ENCODE data around the gene RNASEH1. TPM values are rescaled to one million over a fixed set of nuclear protein-coding genes. Genes with fewer than 3 reads are reported as not detected.

Gene RNASEH1
- total and polyA plus RNA-seq, 2 experiments from 2014 or later: 33.2 to 40.7 TPM

DNA sequence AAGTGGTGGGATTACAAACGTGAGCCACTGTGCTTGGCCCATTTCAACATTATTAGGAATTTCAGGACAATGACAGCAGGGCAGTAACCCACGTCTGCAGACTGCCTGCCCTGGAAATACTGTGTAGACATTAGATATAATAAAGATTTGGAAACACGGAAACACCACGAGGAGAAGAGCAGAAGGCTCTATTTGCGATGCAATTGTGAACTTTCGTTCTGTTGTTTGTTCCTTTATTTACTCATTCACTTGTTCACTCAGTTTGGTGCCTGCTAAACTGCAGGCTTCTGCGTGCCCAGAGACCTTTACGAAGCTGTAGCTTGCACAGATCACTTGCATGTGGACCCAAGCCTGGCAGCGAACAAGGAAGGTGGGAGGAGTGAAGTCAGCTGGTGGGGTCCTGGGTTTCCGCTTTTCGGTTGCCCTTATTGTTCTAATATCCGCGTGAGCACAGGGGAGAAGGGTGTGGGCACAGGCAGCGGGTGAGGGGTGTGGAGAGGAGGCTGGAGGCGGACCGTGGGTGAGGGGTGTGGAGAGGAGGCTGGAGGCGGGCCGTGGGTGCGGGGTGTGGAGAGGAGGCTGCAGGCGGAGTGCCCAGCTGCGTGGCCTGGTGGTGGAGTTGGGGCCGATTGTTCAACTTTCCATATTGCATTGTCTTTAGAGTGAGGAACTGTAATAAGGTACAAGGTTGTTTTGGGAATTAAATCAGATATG, 40.2 kb upstream of the RNASEH1 start:
- no peak for ATAC-seq
- no peak for DNase-seq (ENCODE audit: low spot score)
- H3K36me3 Mint-ChIP-seq (ENCODE audit: low read depth): 0 out of 3 replicates have a peak, but pooled peaks cover 2% of the 10 kb centered on the region
- Histone ChIP-seq H4K20me1 (replicated peaks; ENCODE audit: insufficient read depth) (no peaks in the 10 kb centered on the region), H3K4me3 (no peak overlapping the region), H3K9me2 (ENCODE audit: insufficient read depth) (no peaks in the 10 kb centered on the region), H3K4me1 (ENCODE audit: insufficient read depth) (no peaks in the 10 kb centered on the region), H3K79me2 (replicated peaks; ENCODE audit: insufficient read depth) (no peaks in the 10 kb centered on the region), H3F3A (replicated peaks; ENCODE audit: low read depth) (0 out of 2 replicates have a peak, but pooled peaks cover 8% of the 10 kb centered on the region), H3K27ac (ENCODE audit: low read depth) (no peak overlapping the region), H3K36me3 (ENCODE audit: insufficient read depth) (no peaks in the 10 kb centered on the region), H2AFZ (no peak overlapping the region), H3K27me3 (ENCODE audit: insufficient read depth) (no peaks in the 10 kb centered on the region), H3K4me2 (no peak overlapping the region)
- no peak overlapping the region for H3K27ac Mint-ChIP-seq
- no peak for TF ChIP-seq NANOG (IDR thresholded peaks at IDR 0.05; ENCODE audit: borderline replicate concordance)
- TF ChIP-seq POLR2AphosphoS5 (IDR thresholded peaks at IDR 0.05; ENCODE audit: low read depth): no peak
- TF ChIP-seq ZNF331 (CRISPR knock-in tag; IDR thresholded peaks at IDR 0.05; ENCODE audit: low read depth): no peak
- no peak for TF ChIP-seq STAT1 (IDR thresholded peaks at IDR 0.05; ENCODE audit: unreplicated experiment)
- TF ChIP-seq, protein P1, sequence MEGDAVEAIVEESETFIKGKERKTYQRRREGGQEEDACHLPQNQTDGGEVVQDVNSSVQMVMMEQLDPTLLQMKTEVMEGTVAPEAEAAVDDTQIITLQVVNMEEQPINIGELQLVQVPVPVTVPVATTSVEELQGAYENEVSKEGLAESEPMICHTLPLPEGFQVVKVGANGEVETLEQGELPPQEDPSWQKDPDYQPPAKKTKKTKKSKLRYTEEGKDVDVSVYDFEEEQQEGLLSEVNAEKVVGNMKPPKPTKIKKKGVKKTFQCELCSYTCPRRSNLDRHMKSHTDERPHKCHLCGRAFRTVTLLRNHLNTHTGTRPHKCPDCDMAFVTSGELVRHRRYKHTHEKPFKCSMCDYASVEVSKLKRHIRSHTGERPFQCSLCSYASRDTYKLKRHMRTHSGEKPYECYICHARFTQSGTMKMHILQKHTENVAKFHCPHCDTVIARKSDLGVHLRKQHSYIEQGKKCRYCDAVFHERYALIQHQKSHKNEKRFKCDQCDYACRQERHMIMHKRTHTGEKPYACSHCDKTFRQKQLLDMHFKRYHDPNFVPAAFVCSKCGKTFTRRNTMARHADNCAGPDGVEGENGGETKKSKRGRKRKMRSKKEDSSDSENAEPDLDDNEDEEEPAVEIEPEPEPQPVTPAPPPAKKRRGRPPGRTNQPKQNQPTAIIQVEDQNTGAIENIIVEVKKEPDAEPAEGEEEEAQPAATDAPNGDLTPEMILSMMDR (conservative IDR thresholded peaks at IDR 0.05; ENCODE audit: low read depth in 2 of 2): no peak
- TF ChIP-seq, protein P2, sequence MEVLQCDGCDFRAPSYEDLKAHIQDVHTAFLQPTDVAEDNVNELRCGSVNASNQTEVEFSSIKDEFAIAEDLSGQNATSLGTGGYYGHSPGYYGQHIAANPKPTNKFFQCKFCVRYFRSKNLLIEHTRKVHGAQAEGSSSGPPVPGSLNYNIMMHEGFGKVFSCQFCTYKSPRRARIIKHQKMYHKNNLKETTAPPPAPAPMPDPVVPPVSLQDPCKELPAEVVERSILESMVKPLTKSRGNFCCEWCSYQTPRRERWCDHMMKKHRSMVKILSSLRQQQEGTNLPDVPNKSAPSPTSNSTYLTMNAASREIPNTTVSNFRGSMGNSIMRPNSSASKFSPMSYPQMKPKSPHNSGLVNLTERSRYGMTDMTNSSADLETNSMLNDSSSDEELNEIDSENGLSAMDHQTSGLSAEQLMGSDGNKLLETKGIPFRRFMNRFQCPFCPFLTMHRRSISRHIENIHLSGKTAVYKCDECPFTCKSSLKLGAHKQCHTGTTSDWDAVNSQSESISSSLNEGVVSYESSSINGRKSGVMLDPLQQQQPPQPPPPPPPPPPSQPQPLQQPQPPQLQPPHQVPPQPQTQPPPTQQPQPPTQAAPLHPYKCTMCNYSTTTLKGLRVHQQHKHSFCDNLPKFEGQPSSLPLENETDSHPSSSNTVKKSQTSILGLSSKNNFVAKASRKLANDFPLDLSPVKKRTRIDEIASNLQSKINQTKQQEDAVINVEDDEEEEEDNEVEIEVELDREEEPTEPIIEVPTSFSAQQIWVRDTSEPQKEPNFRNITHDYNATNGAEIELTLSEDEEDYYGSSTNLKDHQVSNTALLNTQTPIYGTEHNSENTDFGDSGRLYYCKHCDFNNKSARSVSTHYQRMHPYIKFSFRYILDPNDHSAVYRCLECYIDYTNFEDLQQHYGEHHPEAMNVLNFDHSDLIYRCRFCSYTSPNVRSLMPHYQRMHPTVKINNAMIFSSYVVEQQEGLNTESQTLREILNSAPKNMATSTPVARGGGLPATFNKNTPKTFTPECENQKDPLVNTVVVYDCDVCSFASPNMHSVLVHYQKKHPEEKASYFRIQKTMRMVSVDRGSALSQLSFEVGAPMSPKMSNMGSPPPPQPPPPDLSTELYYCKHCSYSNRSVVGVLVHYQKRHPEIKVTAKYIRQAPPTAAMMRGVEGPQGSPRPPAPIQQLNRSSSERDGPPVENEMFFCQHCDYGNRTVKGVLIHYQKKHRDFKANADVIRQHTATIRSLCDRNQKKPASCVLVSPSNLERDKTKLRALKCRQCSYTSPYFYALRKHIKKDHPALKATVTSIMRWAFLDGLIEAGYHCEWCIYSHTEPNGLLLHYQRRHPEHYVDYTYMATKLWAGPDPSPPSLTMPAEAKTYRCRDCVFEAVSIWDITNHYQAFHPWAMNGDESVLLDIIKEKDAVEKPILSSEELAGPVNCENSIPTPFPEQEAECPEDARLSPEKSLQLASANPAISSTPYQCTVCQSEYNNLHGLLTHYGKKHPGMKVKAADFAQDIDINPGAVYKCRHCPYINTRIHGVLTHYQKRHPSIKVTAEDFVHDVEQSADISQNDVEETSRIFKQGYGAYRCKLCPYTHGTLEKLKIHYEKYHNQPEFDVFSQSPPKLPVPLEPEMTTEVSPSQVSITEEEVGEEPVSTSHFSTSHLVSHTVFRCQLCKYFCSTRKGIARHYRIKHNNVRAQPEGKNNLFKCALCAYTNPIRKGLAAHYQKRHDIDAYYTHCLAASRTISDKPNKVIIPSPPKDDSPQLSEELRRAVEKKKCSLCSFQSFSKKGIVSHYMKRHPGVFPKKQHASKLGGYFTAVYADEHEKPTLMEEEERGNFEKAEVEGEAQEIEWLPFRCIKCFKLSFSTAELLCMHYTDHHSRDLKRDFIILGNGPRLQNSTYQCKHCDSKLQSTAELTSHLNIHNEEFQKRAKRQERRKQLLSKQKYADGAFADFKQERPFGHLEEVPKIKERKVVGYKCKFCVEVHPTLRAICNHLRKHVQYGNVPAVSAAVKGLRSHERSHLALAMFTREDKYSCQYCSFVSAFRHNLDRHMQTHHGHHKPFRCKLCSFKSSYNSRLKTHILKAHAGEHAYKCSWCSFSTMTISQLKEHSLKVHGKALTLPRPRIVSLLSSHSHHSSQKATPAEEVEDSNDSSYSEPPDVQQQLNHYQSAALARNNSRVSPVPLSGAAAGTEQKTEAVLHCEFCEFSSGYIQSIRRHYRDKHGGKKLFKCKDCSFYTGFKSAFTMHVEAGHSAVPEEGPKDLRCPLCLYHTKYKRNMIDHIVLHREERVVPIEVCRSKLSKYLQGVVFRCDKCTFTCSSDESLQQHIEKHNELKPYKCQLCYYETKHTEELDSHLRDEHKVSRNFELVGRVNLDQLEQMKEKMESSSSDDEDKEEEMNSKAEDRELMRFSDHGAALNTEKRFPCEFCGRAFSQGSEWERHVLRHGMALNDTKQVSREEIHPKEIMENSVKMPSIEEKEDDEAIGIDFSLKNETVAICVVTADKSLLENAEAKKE (CRISPR knock-in tag; IDR thresholded peaks at IDR 0.05): no peak
- TF ChIP-seq CREB1 (CRISPR knock-in tag; IDR thresholded peaks at IDR 0.05; ENCODE audit: low read depth): no peak
- no peak for TF ChIP-seq ZNF114 (CRISPR knock-in tag; IDR thresholded peaks at IDR 0.05)
- no peak for TF ChIP-seq EZH2phosphoT487 (IDR thresholded peaks at IDR 0.05; ENCODE audit: unreplicated experiment)
- TF ChIP-seq, protein P3, sequence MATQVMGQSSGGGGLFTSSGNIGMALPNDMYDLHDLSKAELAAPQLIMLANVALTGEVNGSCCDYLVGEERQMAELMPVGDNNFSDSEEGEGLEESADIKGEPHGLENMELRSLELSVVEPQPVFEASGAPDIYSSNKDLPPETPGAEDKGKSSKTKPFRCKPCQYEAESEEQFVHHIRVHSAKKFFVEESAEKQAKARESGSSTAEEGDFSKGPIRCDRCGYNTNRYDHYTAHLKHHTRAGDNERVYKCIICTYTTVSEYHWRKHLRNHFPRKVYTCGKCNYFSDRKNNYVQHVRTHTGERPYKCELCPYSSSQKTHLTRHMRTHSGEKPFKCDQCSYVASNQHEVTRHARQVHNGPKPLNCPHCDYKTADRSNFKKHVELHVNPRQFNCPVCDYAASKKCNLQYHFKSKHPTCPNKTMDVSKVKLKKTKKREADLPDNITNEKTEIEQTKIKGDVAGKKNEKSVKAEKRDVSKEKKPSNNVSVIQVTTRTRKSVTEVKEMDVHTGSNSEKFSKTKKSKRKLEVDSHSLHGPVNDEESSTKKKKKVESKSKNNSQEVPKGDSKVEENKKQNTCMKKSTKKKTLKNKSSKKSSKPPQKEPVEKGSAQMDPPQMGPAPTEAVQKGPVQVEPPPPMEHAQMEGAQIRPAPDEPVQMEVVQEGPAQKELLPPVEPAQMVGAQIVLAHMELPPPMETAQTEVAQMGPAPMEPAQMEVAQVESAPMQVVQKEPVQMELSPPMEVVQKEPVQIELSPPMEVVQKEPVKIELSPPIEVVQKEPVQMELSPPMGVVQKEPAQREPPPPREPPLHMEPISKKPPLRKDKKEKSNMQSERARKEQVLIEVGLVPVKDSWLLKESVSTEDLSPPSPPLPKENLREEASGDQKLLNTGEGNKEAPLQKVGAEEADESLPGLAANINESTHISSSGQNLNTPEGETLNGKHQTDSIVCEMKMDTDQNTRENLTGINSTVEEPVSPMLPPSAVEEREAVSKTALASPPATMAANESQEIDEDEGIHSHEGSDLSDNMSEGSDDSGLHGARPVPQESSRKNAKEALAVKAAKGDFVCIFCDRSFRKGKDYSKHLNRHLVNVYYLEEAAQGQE (IDR thresholded peaks at IDR 0.05; ENCODE audit: unreplicated experiment): no peak
- no peak for TF ChIP-seq JUNB (IDR thresholded peaks at IDR 0.05; ENCODE audit: unreplicated experiment)
- no peak overlapping the region for H3K4me3 Mint-ChIP-seq
- H3K4me1 Mint-ChIP-seq: peaks cover 10% of the 10 kb centered on the region
- H3K9me3 Mint-ChIP-seq: no peaks in the 10 kb centered on the region; the same call in 2 of the 3 replicates
- peaks cover 18% of the 10 kb centered on the region for H3K27me3 Mint-ChIP-seq (ENCODE audit: insufficient read depth, low read depth, poor library complexity)

Measured in GM23338 (cell line).